HCT116 (cell line): ENCODE results near the gene SPATA25. TPM values are rescaled to one million over a fixed set of nuclear protein-coding genes. Genes with fewer than 3 reads are reported as not detected.

Experiments used
- ATAC-seq: fragments of 200-7000 bp; cut with Tn5 transposase; 2 replicates; pipeline ENCODE4 v1.9.1; 2020; ENCODE audit warnings: mild to moderate bottlenecking, moderate library complexity
- BruUV-seq: library from RNA; stranded (reverse); fragments of 400-500 nt; replicated peaks from 2 replicates; lab custom pipeline; 2021; lab: Mats Ljungman, UMichigan
- CTCF ChIA-PET: fragments of 300-600 bp; sonication (Branson Sonifier 250); formaldehyde crosslinking; loops from one replicate; lab custom pipeline; 2021; ENCODE audit warnings: antibody characterized with exemption; lab: Charles Lee
- POLR2A ChIA-PET: fragments of 300-600, 350-600 bp; sonication (Branson Sonifier 250); formaldehyde crosslinking; loops from one replicate; lab custom pipeline; 2021; ENCODE audit warnings: antibody characterized with exemption; lab: Charles Lee
- RAD21 ChIA-PET, 2 experiments: fragments of 300-600 bp; sonication (Branson Sonifier 250); formaldehyde crosslinking; loops; one replicate each; lab custom pipeline; 2023; ENCODE audit warnings: low total read pairs in 2 of 2; ENCODE audit not compliant: uncharacterized antibody in 2 of 2, unreplicated experiment in 2 of 2, low non-redundant PET in 1 of 2; lab: Charles Lee
- DNase-seq: peaks from one replicate; pipeline ENCODE4 v3.0.0-alpha.2; 2010; ENCODE audit warnings: low read depth, low spot score
- H2AFZ ChIP-seq: fragments of 200-600 bp; shearing (Covaris generic), sonication (generic); 2 replicates; pipeline ENCODE4 v1.6.1; 2017; ENCODE audit warnings: low read depth, mixed run types, mixed read lengths, antibody characterized with exemption, low read length; ENCODE audit not compliant: poor library complexity, severe bottlenecking
- H3K27ac ChIP-seq: 2 replicates; pipeline ENCODE4 v1.5.1; 2012; ENCODE audit warnings: low read depth, low read length
- H3K27me3 ChIP-seq: fragments of 200-600 bp; sonication (generic); 2 replicates; pipeline ENCODE4 v1.6.1; 2016; ENCODE audit warnings: mixed run types, low read length, mixed read lengths; ENCODE audit not compliant: insufficient read depth
- H3K36me3 ChIP-seq, 2 experiments: fragments of 200-500 bp in 1 of 2; fragments of 200-600 bp in 1 of 2; sonication (Bioruptor generic) in 1 of 2; sonication (generic) in 1 of 2; 2 replicates each; pipeline versions ENCODE4 v1.5.1 to v1.6.1; 2014 to 2016; ENCODE audit warnings: low read length in 2 of 2, inconsistent platforms in 1 of 2, mixed read lengths in 1 of 2, mixed run types in 1 of 2; ENCODE audit not compliant: insufficient read depth in 2 of 2, control insufficient read depth in 1 of 2
- H3K4me1 ChIP-seq, 2 experiments: fragments of 200-600 bp in 1 of 2; sonication (generic) in 1 of 2; 2 replicates each; pipeline versions ENCODE4 v1.5.1 to v1.6.1; 2012 to 2017; ENCODE audit warnings: low read length in 2 of 2, inconsistent platforms in 1 of 2, mild to moderate bottlenecking in 1 of 2, mixed read lengths in 1 of 2, mixed run types in 1 of 2, moderate library complexity in 1 of 2; ENCODE audit not compliant: insufficient read depth in 2 of 2, control insufficient read depth in 1 of 2
- H3K4me2 ChIP-seq: fragments of 200-600 bp; sonication (generic); 2 replicates; pipeline ENCODE4 v1.6.1; 2017; ENCODE audit warnings: mixed run types, low read length, mixed read lengths
- H3K4me3 ChIP-seq, 2 experiments: fragments of 200-600 bp in 1 of 2; sonication (generic) in 1 of 2; replicated peaks in 1 of 2; 2 replicates each; pipeline ENCODE4 v1.5.1; 2011 to 2016; ENCODE audit warnings: low read length in 2 of 2, control low read depth in 1 of 2, low read depth in 1 of 2, mild to moderate bottlenecking in 1 of 2, mixed read lengths in 1 of 2, mixed run types in 1 of 2
- H3K79me2 ChIP-seq: fragments of 200-600 bp; sonication (generic); 2 replicates; pipeline ENCODE4 v1.6.1; 2017; ENCODE audit warnings: mild to moderate bottlenecking, mixed run types, low read length, moderate library complexity, mixed read lengths; ENCODE audit not compliant: insufficient read depth
- H3K9ac ChIP-seq: fragments of 200-600 bp; sonication (generic); 2 replicates; pipeline ENCODE4 v1.6.1; 2016; ENCODE audit warnings: low read length, mixed read lengths
- H3K9me2 ChIP-seq: fragments of 200-600 bp; sonication (generic), shearing (Covaris generic); 2 replicates; pipeline ENCODE4 v1.6.1; 2017; ENCODE audit warnings: mixed run types, mild to moderate bottlenecking, moderate library complexity; ENCODE audit not compliant: insufficient read depth
- H3K9me3 ChIP-seq, 2 experiments: fragments of 200-500 bp in 1 of 2; fragments of 200-600 bp in 1 of 2; sonication (Bioruptor generic) in 1 of 2; sonication (generic) in 1 of 2; 2 replicates each; pipeline ENCODE4 v1.6.1; 2014 to 2017; ENCODE audit warnings: low read length in 2 of 2, mixed read lengths in 2 of 2, inconsistent platforms in 1 of 2, low read depth in 1 of 2, mild to moderate bottlenecking in 1 of 2, mixed run types in 1 of 2, moderate library complexity in 1 of 2; ENCODE audit not compliant: control insufficient read depth in 1 of 2, insufficient read depth in 1 of 2
- H4K20me1 ChIP-seq: fragments of 200-600 bp; sonication (generic), shearing (Covaris generic); 2 replicates; pipeline ENCODE4 v1.6.1; 2017; ENCODE audit warnings: mixed run types, mild to moderate bottlenecking, moderate library complexity; ENCODE audit not compliant: insufficient read depth
- CBX3 ChIP-seq: IDR thresholded peaks from 2 replicates; pipeline ENCODE4 v1.6.1; 2012; ENCODE audit warnings: low read depth
- CEBPB ChIP-seq: IDR thresholded peaks from 2 replicates; pipeline ENCODE4 v1.6.1; 2012; ENCODE audit warnings: low read depth
- EGR1 ChIP-seq: IDR thresholded peaks from 2 replicates; pipeline ENCODE4 v1.6.1; 2012; ENCODE audit warnings: low read depth
- ELF1 ChIP-seq: IDR thresholded peaks from 2 replicates; pipeline ENCODE4 v1.6.1; 2012; ENCODE audit warnings: low read depth, borderline replicate concordance
- EZH2phosphoT487 ChIP-seq: fragments of 200-600 bp; IDR thresholded peaks from 2 replicates; pipeline ENCODE4 v1.6.1; 2018; ENCODE audit warnings: antibody characterized with exemption, borderline replicate concordance
- FOSL1 ChIP-seq: IDR thresholded peaks from 2 replicates; pipeline ENCODE4 v1.6.1; 2012; ENCODE audit warnings: low read depth
- JUND ChIP-seq: IDR thresholded peaks from 2 replicates; pipeline ENCODE4 v1.6.1; 2012
- POLR2AphosphoS5 ChIP-seq: IDR thresholded peaks from 2 replicates; pipeline ENCODE4 v1.6.1; 2011; ENCODE audit warnings: mild to moderate bottlenecking, low read depth, low read length, moderate library complexity
- RAD21 ChIP-seq: IDR thresholded peaks from 2 replicates; pipeline ENCODE4 v1.6.1; 2012; ENCODE audit warnings: low read depth, mild to moderate bottlenecking
- SIN3A ChIP-seq: IDR thresholded peaks from 2 replicates; pipeline ENCODE4 v1.6.1; 2012; ENCODE audit warnings: low read depth
- TCF7L2 ChIP-seq: IDR thresholded peaks from 2 replicates; pipeline ENCODE4 v1.7.0; 2011; ENCODE audit warnings: borderline replicate concordance, inconsistent platforms; ENCODE audit not compliant: insufficient read depth, insufficient read length; ENCODE audit errors: extremely low read depth
- ZBTB33 ChIP-seq: IDR thresholded peaks from 2 replicates; pipeline ENCODE4 v1.6.1; 2011; ENCODE audit warnings: mild to moderate bottlenecking, low read length, moderate library complexity; ENCODE audit not compliant: insufficient replicate concordance; ENCODE audit errors: extremely low read depth
- ZFX ChIP-seq: fragments of 450-650 bp; IDR thresholded peaks from 2 replicates; pipeline ENCODE4 v1.6.1; 2017
- intact Hi-C: fragments of 100-400 bp; cut with micrococcal nuclease; formaldehyde crosslinking; loops from 2 replicates; pipeline ENCODE4 v1.10.0; 2022
- total RNA-seq: library from RNA; stranded (reverse); gene quantifications from one replicate; pipeline ENCODE4 v1.2.1, GENCODE V29; 2021; ENCODE audit not compliant: unreplicated experiment
- TF ChIP-seq, protein P1 (sequence below): IDR thresholded peaks from 2 replicates; pipeline ENCODE4 v1.6.1; 2012

The SPATA25 gene
- total RNA-seq, 1 experiment from 2014 or later = 0.42 TPM

- no peaks in the 10 kb centered on the region for H4K20me1 ChIP-seq
- no peak within 1 kb of the TSS for H3K4me3 ChIP-seq
- no peaks in the 10 kb centered on the region for H3K79me2 ChIP-seq
- H3K9me3 ChIP-seq = no peaks in the 10 kb centered on the region
- H3K9ac ChIP-seq = no peak within 1 kb of the TSS
- H3K4me1 ChIP-seq = peaks cover 0 to 15% of the 10 kb centered on the region in 2 experiments; a peak in 3 of 4 replicates
- no peaks in the 10 kb centered on the region for H3K36me3 ChIP-seq
- no peak for DNase-seq
- no peaks in the 10 kb centered on the region for H3K9me2 ChIP-seq
- no peak within 1 kb of the TSS for H2AFZ ChIP-seq
- H3K27ac ChIP-seq = no peak within 1 kb of the TSS
- intact Hi-C loops = no loop called here
- no TSS peak for BruUV-seq
- POLR2A ChIA-PET = no interaction called here
- H3K27me3 ChIP-seq = no peaks in the 10 kb centered on the region
- CTCF ChIA-PET = no interaction called here
- no peak for ATAC-seq
- RAD21 ChIA-PET = no interaction called here
- H3K4me2 ChIP-seq = peak within 1 kb of the TSS; percentile 47
- TF ChIP-seq ZBTB33 = no peak
- no peak for TF ChIP-seq EGR1
- no peak for TF ChIP-seq EZH2phosphoT487
- no peak for TF ChIP-seq ZFX
- TF ChIP-seq POLR2AphosphoS5 = no peak
- no peak for TF ChIP-seq JUND
- no peak for TF ChIP-seq SIN3A
- no peak for TF ChIP-seq CBX3
- TF ChIP-seq RAD21 = no peak
- no peak for TF ChIP-seq CEBPB
- TF ChIP-seq, protein P1, sequence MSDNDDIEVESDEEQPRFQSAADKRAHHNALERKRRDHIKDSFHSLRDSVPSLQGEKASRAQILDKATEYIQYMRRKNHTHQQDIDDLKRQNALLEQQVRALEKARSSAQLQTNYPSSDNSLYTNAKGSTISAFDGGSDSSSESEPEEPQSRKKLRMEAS = no peak
- no peak for TF ChIP-seq TCF7L2
- TF ChIP-seq ELF1 = no peak
- no peak for TF ChIP-seq FOSL1
- TF ChIP-seq, all 23 proteins: peak for 0
Observed at GRCh38 chr20:45911486-45912343, 24.3 kb upstream of the SPATA25 start, which contains the start of gene PLTP. Gene PLTP (minus strand): TSS chr20:45912155. CDS start chr20:45911452, 703 bp downstream.
